Cardiac muscle cell (in vitro differentiated cells and primary cell): Measurements from ENCODE around the gene TUBA1A. TPM values are rescaled to one million over a fixed set of nuclear protein-coding genes. Genes with fewer than 3 reads are reported as not detected.

Source experiments
- DNase-seq, 2 donors: peaks; one replicate each; pipeline versions ENCODE4 v3.0.0 to v3.0.0-alpha.2; 2010 to 2017; ENCODE audit warnings: low read depth in 1 of 2, low spot score in 1 of 2
- H3K27ac ChIP-seq: fragments of 200-600 bp; sonication (generic); 2 replicates; pipeline ENCODE4 v1.5.1; 2016
- H3K27me3 ChIP-seq: fragments of 200-600 bp; sonication (generic); 2 replicates; pipeline ENCODE4 v1.6.0; 2016; ENCODE audit warnings: control low read depth
- H3K36me3 ChIP-seq: fragments of 200-600 bp; sonication (generic); 2 replicates; pipeline ENCODE4 v1.5.1; 2016; ENCODE audit warnings: control low read depth
- H3K4me1 ChIP-seq: fragments of 200-600 bp; sonication (generic); 2 replicates; pipeline ENCODE4 v1.8.1; 2017; ENCODE audit warnings: low read depth, mild to moderate bottlenecking, mixed run types
- H3K4me3 ChIP-seq: fragments of 200-600 bp; sonication (generic); 2 replicates; pipeline ENCODE4 v1.5.1; 2016; ENCODE audit warnings: mild to moderate bottlenecking
- H3K9me3 ChIP-seq: fragments of 200-600 bp; sonication (generic); 2 replicates; pipeline ENCODE4 v1.5.1; 2017; ENCODE audit warnings: low read depth, mild to moderate bottlenecking, control low read depth
- CTCF ChIP-seq: IDR thresholded peaks from 2 replicates; pipeline ENCODE4 v1.5.1; 2012; ENCODE audit warnings: low read depth, mild to moderate bottlenecking, low read length
- polyA plus RNA-seq: library from polyadenylated mRNA; unstranded; fragments of >200 nt; fragmentation: Nextera tagmentation; extraction: Ambion mirVana; gene quantifications from 2 replicates; pipeline ENCODE4 v1.2.1, GENCODE V29; 2016
- total RNA-seq: library from RNA; depleted of rRNA; stranded (reverse); fragments of >200 nt; gene quantifications from 2 replicates; pipeline ENCODE4 v1.2.3, GENCODE V29; 2016

The TUBA1A gene
- total and polyA plus RNA-seq, 2 experiments from 2014 or later = 509 to 1,070 TPM

GRCh38 chr12:49230805-49231194 lies 41.9 kb upstream of the TUBA1A start:
- Histone ChIP-seq H3K27me3 (no peaks in the 10 kb centered on the region), H3K27ac (peak overlapping the region; percentile 97), H3K4me1 (peaks cover 39% of the 10 kb centered on the region), H3K4me3 (no peak overlapping the region), H3K36me3 (no peaks in the 10 kb centered on the region), H3K9me3 (no peaks in the 10 kb centered on the region)
- no peak for DNase-seq
- no peak for TF ChIP-seq CTCF

- H3K36me3 ChIP-seq = no peaks in the 10 kb centered on the region
- no peak for DNase-seq
- no peaks in the 10 kb centered on the region for H3K27me3 ChIP-seq
- no peak overlapping the region for H3K27ac ChIP-seq
- no peak for TF ChIP-seq CTCF
- no peak overlapping the region for H3K4me3 ChIP-seq
- no peaks in the 10 kb centered on the region for H3K9me3 ChIP-seq
- H3K4me1 ChIP-seq = peaks cover 39% of the 10 kb centered on the region
Measured at GRCh38 chr12:49230176-49230804, 41.4 kb upstream of the TUBA1A start.

- Histone ChIP-seq H3K36me3 (no peaks in the 10 kb centered on the region), H3K27ac (no peak overlapping the region), H3K27me3 (no peaks in the 10 kb centered on the region), H3K4me1 (peaks cover 33% of the 10 kb centered on the region), H3K9me3 (no peaks in the 10 kb centered on the region), H3K4me3 (no peak overlapping the region)
- DNase-seq = no peak
- no peak for TF ChIP-seq CTCF
Measured at GRCh38 chr12:49228653-49229052, 39.8 kb upstream of the TUBA1A start.

GRCh38 chr12:49227713-49228112 lies 38.8 kb upstream of the TUBA1A start:
- H3K4me1 ChIP-seq = peaks cover 26% of the 10 kb centered on the region
- TF ChIP-seq CTCF = no peak
- DNase-seq = no peak
- no peaks in the 10 kb centered on the region for H3K27me3 ChIP-seq
- no peak overlapping the region for H3K4me3 ChIP-seq
- H3K9me3 ChIP-seq = no peaks in the 10 kb centered on the region
- no peaks in the 10 kb centered on the region for H3K36me3 ChIP-seq
- no peak overlapping the region for H3K27ac ChIP-seq

GRCh38 chr12:49225576-49226166 lies 36.8 kb upstream of the TUBA1A start:
- TF ChIP-seq CTCF = peak; percentile 29
- H3K27me3 ChIP-seq = no peaks in the 10 kb centered on the region
- peak in 1 of 2 donors; percentile 69 for DNase-seq
- H3K4me3 ChIP-seq = no peak overlapping the region
- H3K27ac ChIP-seq = no peak overlapping the region
- peaks cover 12% of the 10 kb centered on the region for H3K4me1 ChIP-seq
- no peaks in the 10 kb centered on the region for H3K36me3 ChIP-seq
- no peaks in the 10 kb centered on the region for H3K9me3 ChIP-seq
